Keratinocyte (primary cell): Measurements from ENCODE around the gene PPP1R16B. TPM values are rescaled to one million over a fixed set of nuclear protein-coding genes. Genes with fewer than 3 reads are reported as not detected.
"Not testable (repeated sequence)": the region's sequence is repeated elsewhere in the genome, so short reads cannot be mapped to it uniquely, and the experiment has no call there.

ENCODE experiments used
- DNase-seq: peaks from one replicate; pipeline ENCODE4 v3.0.0-alpha.2; 2011; ENCODE audit warnings: low read depth, missing footprints, low spot score
- FAIRE-seq: peaks from 2 replicates; lab custom pipeline; 2011; peaks lifted over from hg19 to GRCh38; lab: Jason Lieb, UNC
- H2AFZ ChIP-seq: 2 replicates; pipeline ENCODE4 v1.6.0; 2012; ENCODE audit warnings: low read length, control low read depth, inconsistent platforms; ENCODE audit not compliant: control insufficient read depth
- H3K27ac ChIP-seq: 2 replicates; pipeline ENCODE4 v1.5.1; 2011; ENCODE audit warnings: low read length; ENCODE audit not compliant: control insufficient read depth, insufficient read depth
- H3K27me3 ChIP-seq: 3 replicates; pipeline ENCODE4 v1.6.0; 2011; ENCODE audit warnings: low read length; ENCODE audit not compliant: control insufficient read depth, insufficient read depth; ENCODE audit errors: extremely low read depth
- H3K36me3 ChIP-seq, 2 experiments: 2 replicates in 1 of 2; 3 replicates in 1 of 2; pipeline ENCODE4 v1.5.1; 2011; ENCODE audit warnings: low read length in 2 of 2, mild to moderate bottlenecking in 1 of 2; ENCODE audit not compliant: control insufficient read depth in 2 of 2, insufficient read depth in 2 of 2; ENCODE audit errors: extremely low read depth in 1 of 2
- H3K4me1 ChIP-seq: 3 replicates; pipeline ENCODE4 v1.5.1; 2011; ENCODE audit warnings: low read length; ENCODE audit not compliant: control insufficient read depth, insufficient read depth; ENCODE audit errors: extremely low read depth
- H3K4me2 ChIP-seq: 3 replicates; pipeline ENCODE4 v1.6.0; 2011; ENCODE audit warnings: low read depth, low read length; ENCODE audit not compliant: control insufficient read depth, insufficient read depth; ENCODE audit errors: extremely low read depth
- H3K4me3 ChIP-seq, 3 experiments: fragments of 200-600 bp in 1 of 3; sonication (generic) in 1 of 3; 2 replicates in 2 of 3; 3 replicates in 1 of 3; pipeline ENCODE4 v1.5.1; 2011 to 2016; ENCODE audit warnings: low read length in 3 of 3, mild to moderate bottlenecking in 3 of 3, control low read depth in 2 of 3, inconsistent platforms in 1 of 3, low read depth in 1 of 3, mixed read lengths in 1 of 3, mixed run types in 1 of 3, moderate library complexity in 1 of 3; ENCODE audit not compliant: control insufficient read depth in 2 of 3, insufficient read depth in 2 of 3; ENCODE audit errors: extremely low read depth in 1 of 3
- H3K79me2 ChIP-seq: 2 replicates; pipeline ENCODE4 v1.6.0; 2012; ENCODE audit warnings: low read length; ENCODE audit not compliant: control insufficient read depth, insufficient read depth
- H3K9ac ChIP-seq: 3 replicates; pipeline ENCODE4 v1.6.0; 2011; ENCODE audit warnings: low read length; ENCODE audit not compliant: control insufficient read depth, insufficient read depth; ENCODE audit errors: extremely low read depth
- H3K9me1 ChIP-seq: 3 replicates; pipeline ENCODE4 v1.6.0; 2011; ENCODE audit warnings: low read length; ENCODE audit not compliant: control insufficient read depth, insufficient read depth; ENCODE audit errors: extremely low read depth
- H3K9me3 ChIP-seq: 2 replicates; pipeline ENCODE4 v1.5.1; 2012; ENCODE audit warnings: low read depth, low read length; ENCODE audit not compliant: control insufficient read depth
- H4K20me1 ChIP-seq: 3 replicates; pipeline ENCODE4 v1.6.0; 2011; ENCODE audit warnings: low read length; ENCODE audit not compliant: control insufficient read depth, insufficient read depth; ENCODE audit errors: extremely low read depth
- CTCF ChIP-seq, 3 experiments: IDR thresholded peaks in 1 of 3; conservative IDR thresholded peaks in 1 of 3; optimal IDR thresholded peaks in 1 of 3; 2 replicates in 2 of 3; 3 replicates in 1 of 3; pipeline versions ENCODE3 to v1.5.1; 2011; ENCODE audit warnings: low read length in 3 of 3, mild to moderate bottlenecking in 3 of 3, moderate library complexity in 2 of 3, control low read depth in 1 of 3, inconsistent platforms in 1 of 3; ENCODE audit not compliant: insufficient read depth in 2 of 3; ENCODE audit errors: extremely low read depth in 1 of 3
- EZH2 ChIP-seq: IDR thresholded peaks from one replicate; pipeline ENCODE4 v1.6.1; 2012; ENCODE audit warnings: inconsistent platforms, mild to moderate bottlenecking, low read length, moderate library complexity
- dilution Hi-C: fragments of 300-500 bp; cut with MboI; formaldehyde crosslinking; loops from one replicate; pipeline ENCODE4 v1.7.0; 2020; ENCODE audit warnings: low sequenced_read_pairs; ENCODE audit not compliant: extremely low pct_ligation_motif_present
- polyA plus RNA-seq, 5 experiments: library from polyadenylated mRNA; depleted of rRNA in 3 of 5; stranded (reverse) in 3 of 5; stranded (forward) in 1 of 5; unstranded in 1 of 5; fragments of >200 nt; gene quantifications; 1 replicate in 1 of 5; 2 replicates in 3 of 5; 3 replicates in 1 of 5; pipeline versions ENCODE4 v1.2.1 to v1.2.3, GENCODE V29; 2011 to 2012; ENCODE audit warnings: missing spikeins in 2 of 5, low read depth in 1 of 5, low replicate concordance in 1 of 5

The PPP1R16B gene
- polyA plus RNA-seq, 1 donor (not counting 4 experiments of a cell fraction or from before 2014, with no cell fraction given), result not detected

GRCh38 chr20:38957235-38957876 is 151.9 kb downstream of the PPP1R16B start:
- Histone ChIP-seq H3K4me1 (peaks cover 7% of the 10 kb centered on the region), H3K9ac (no peak overlapping the region), H3K79me2 (peaks cover 1% of the 10 kb centered on the region), H3K9me1 (no peaks in the 10 kb centered on the region), H3K27ac (no peak overlapping the region), H3K27me3 (no peaks in the 10 kb centered on the region), H3K9me3 (no peaks in the 10 kb centered on the region), H3K4me2 (no peak overlapping the region), H4K20me1 (no peaks in the 10 kb centered on the region), H2AFZ (no peak overlapping the region), H3K4me3 (no peak overlapping the region), H3K36me3 (no peaks in the 10 kb centered on the region)
- DNase-seq (no peak), FAIRE-seq (no peak)
- dilution Hi-C loops, result no loop called here
- no peak for TF ChIP-seq EZH2
- no peak for TF ChIP-seq CTCF (optimal IDR thresholded peaks at IDR 0.05 in 1 of 3, IDR thresholded peaks at IDR 0.05 in 1 of 3, conservative IDR thresholded peaks at IDR 0.05 in 1 of 3; ENCODE audit: extremely low read depth in 1 of 3, insufficient read depth in 2 of 3, low read length in 3 of 3)

DNA sequence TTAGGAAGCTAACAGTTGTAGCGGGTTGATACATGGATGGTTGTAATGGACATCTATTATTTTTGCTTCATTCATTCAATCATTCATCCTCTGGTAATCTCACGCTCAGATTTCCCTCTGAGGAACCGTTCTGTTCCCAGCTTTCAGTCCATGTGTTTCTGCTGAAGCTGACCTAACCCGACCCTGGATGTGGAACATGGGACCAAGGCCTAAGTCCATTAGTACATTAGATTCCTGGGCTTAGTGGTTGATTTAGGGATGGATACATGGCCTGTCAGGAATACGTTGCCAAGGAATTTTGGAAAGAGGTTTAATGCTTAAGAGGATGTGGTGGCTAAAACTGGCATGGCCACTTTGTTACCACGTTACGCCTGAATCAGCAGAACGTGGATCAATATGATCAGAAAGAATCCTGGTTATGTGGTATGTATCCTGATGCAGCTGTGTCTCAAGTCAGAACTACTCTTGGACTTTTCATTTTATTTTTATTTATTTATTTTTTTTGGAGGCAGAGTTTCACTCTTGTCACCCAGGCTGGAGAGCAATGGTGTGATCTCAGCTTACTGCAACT is 152.5 kb downstream of the PPP1R16B start:
- dilution Hi-C loops, result no loop called here
- no peak overlapping the region for H3K4me3 ChIP-seq
- H3K36me3 ChIP-seq, result no peaks in the 10 kb centered on the region
- H3K9me1 ChIP-seq, result no peaks in the 10 kb centered on the region
- TF ChIP-seq EZH2, result no peak
- no peak for TF ChIP-seq CTCF (optimal IDR thresholded peaks at IDR 0.05 in 1 of 3, IDR thresholded peaks at IDR 0.05 in 1 of 3, conservative IDR thresholded peaks at IDR 0.05 in 1 of 3; ENCODE audit: extremely low read depth in 1 of 3, insufficient read depth in 2 of 3, low read length in 3 of 3)
- no peak for DNase-seq
- no peaks in the 10 kb centered on the region for H4K20me1 ChIP-seq
- no peaks in the 10 kb centered on the region for H3K9me3 ChIP-seq
- no peaks in the 10 kb centered on the region for H3K27me3 ChIP-seq
- H3K9ac ChIP-seq, result no peak overlapping the region
- H3K4me2 ChIP-seq, result no peak overlapping the region
- H3K4me1 ChIP-seq, result peaks cover 9% of the 10 kb centered on the region
- no peak overlapping the region for H2AFZ ChIP-seq
- no peak overlapping the region for H3K27ac ChIP-seq
- FAIRE-seq, result no peak
- peaks cover 8% of the 10 kb centered on the region for H3K79me2 ChIP-seq

GRCh38 chr20:38960187-38960687 is 154.7 kb downstream of the PPP1R16B start:
- FAIRE-seq, H3K9ac ChIP-seq, H4K20me1 ChIP-seq, DNase-seq, dilution Hi-C loops, H3K4me2 ChIP-seq, H2AFZ ChIP-seq, H3K27me3 ChIP-seq, H3K27ac ChIP-seq, H3K9me1 ChIP-seq, H3K36me3 ChIP-seq, H3K4me3 ChIP-seq, H3K9me3 ChIP-seq: not testable (repeated sequence)
- H3K4me1 ChIP-seq, result peaks cover 17% of the 10 kb centered on the region
- peaks cover 29% of the 10 kb centered on the region for H3K79me2 ChIP-seq
